Measurements from ENCODE around the gene PLEKHG1.

DNA sequence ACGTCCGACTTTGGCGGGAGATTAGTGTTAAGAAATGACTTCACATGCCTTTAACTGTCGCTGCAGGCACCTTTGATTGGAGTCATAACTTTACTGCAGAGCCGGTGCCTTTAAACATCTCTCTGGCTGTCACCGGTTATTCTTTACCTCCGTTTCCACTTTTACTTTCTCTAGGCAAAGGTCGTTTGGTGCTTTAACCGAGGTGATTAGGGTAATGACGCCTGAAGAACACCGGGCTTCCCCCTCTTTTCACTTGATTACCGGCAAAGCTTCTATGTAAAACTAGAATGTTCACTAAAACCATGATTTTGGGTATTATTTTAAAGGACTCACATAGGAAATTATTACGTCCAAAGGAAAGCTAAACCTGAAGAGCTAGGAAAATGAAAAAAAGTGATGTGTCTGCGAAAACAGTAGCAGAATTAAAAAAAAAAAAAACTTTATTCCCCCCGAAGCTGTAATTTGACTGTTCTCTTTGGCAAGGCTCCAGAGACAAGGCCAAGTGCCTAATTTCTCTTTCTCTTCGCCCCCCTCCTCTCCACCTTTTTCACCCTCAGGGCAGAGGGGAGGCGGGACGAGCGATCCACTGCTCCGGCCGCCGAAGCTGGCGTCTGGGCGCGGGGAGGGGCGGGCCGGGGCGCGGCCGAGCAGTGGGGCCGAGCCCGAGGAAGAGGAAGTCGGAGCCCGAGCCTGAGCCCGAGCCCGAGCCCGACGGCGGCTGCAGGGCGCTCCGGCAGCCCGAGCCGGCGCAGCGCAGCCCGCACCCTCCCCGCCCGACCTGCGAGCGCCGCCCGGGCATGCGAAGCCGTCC is at the start of gene PLEKHG1:
- TF ChIP-seq, protein P1, sequence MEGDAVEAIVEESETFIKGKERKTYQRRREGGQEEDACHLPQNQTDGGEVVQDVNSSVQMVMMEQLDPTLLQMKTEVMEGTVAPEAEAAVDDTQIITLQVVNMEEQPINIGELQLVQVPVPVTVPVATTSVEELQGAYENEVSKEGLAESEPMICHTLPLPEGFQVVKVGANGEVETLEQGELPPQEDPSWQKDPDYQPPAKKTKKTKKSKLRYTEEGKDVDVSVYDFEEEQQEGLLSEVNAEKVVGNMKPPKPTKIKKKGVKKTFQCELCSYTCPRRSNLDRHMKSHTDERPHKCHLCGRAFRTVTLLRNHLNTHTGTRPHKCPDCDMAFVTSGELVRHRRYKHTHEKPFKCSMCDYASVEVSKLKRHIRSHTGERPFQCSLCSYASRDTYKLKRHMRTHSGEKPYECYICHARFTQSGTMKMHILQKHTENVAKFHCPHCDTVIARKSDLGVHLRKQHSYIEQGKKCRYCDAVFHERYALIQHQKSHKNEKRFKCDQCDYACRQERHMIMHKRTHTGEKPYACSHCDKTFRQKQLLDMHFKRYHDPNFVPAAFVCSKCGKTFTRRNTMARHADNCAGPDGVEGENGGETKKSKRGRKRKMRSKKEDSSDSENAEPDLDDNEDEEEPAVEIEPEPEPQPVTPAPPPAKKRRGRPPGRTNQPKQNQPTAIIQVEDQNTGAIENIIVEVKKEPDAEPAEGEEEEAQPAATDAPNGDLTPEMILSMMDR (IDR thresholded peaks at IDR 0.05) = no peak
- no peak for TF ChIP-seq POLR2AphosphoS5 (IDR thresholded peaks at IDR 0.05)
